Neural cell (in vitro differentiated cells): ENCODE measurements around the gene SP5. TPM values are rescaled to one million over a fixed set of nuclear protein-coding genes. Genes with fewer than 3 reads are reported as not detected.

Source experiments
- H2AFZ ChIP-seq: fragments of 200-600, 300-800 bp; sonication (generic), shearing (Covaris generic); 2 replicates; pipeline ENCODE4 v1.6.0; 2014; ENCODE audit warnings: low read depth, mild to moderate bottlenecking, antibody characterized with exemption, low read length, moderate library complexity
- H3F3A ChIP-seq: fragments of 200-600 bp; shearing (Covaris generic); 2 replicates; pipeline ENCODE4 v1.6.1; 2016; ENCODE audit warnings: mild to moderate bottlenecking, moderate library complexity, mixed read lengths, antibody characterized with exemption, low read length; ENCODE audit not compliant: insufficient read depth, poor library complexity, severe bottlenecking
- H3K27ac ChIP-seq: fragments of 200-600, 300-800 bp; sonication (generic), shearing (Covaris generic); 2 replicates; pipeline ENCODE4 v1.5.1; 2014; ENCODE audit warnings: mild to moderate bottlenecking, low read length, moderate library complexity
- H3K27me3 ChIP-seq: fragments of 300-800, 200-600 bp; sonication (generic), shearing (Covaris generic); 2 replicates; pipeline ENCODE4 v1.6.0; 2014; ENCODE audit warnings: mild to moderate bottlenecking, low read depth, low read length, moderate library complexity; ENCODE audit not compliant: insufficient read depth
- H3K36me3 ChIP-seq: fragments of 300-800, 200-600 bp; sonication (generic), shearing (Covaris generic); 2 replicates; pipeline ENCODE4 v1.5.1; 2014; ENCODE audit warnings: mild to moderate bottlenecking, antibody characterized with exemption, low read length, moderate library complexity; ENCODE audit not compliant: insufficient read depth
- H3K4me2 ChIP-seq: fragments of 300-800, 200-600 bp; sonication (generic), shearing (Covaris generic); 2 replicates; pipeline ENCODE4 v1.6.0; 2014; ENCODE audit warnings: mild to moderate bottlenecking, low read length
- H3K4me3 ChIP-seq: fragments of 300-800, 200-600 bp; sonication (generic), shearing (Covaris generic); 2 replicates; pipeline ENCODE4 v1.5.1; 2014; ENCODE audit warnings: mild to moderate bottlenecking, low read length, moderate library complexity
- H3K79me2 ChIP-seq: fragments of 200-600 bp; shearing (Covaris generic); replicated peaks from 2 replicates; pipeline ENCODE4 v1.6.0; 2014; ENCODE audit warnings: mild to moderate bottlenecking, low read length, moderate library complexity; ENCODE audit not compliant: insufficient read depth
- H3K9ac ChIP-seq: fragments of 300-800, 200-600 bp; sonication (generic), shearing (Covaris generic); 2 replicates; pipeline ENCODE4 v1.6.1; 2016; ENCODE audit warnings: mild to moderate bottlenecking, low read length, mixed read lengths
- H3K9me2 ChIP-seq: fragments of 200-600 bp; shearing (Covaris generic); 2 replicates; pipeline ENCODE4 v1.6.1; 2016; ENCODE audit warnings: mild to moderate bottlenecking, low read length, mixed read lengths; ENCODE audit not compliant: insufficient read depth
- H3K9me3 ChIP-seq: fragments of 200-600, 300-800 bp; sonication (generic), shearing (Covaris generic); 2 replicates; pipeline ENCODE4 v1.6.1; 2016; ENCODE audit warnings: mild to moderate bottlenecking, mixed run types, low read length, moderate library complexity, mixed read lengths
- H4K20me1 ChIP-seq: fragments of 200-600 bp; shearing (Covaris generic); 2 replicates; pipeline ENCODE4 v1.6.1; 2016; ENCODE audit warnings: mild to moderate bottlenecking, mixed run types; ENCODE audit not compliant: insufficient read depth
- CTCF ChIP-seq: fragments of 450-650 bp; IDR thresholded peaks from 2 replicates; pipeline ENCODE4 v1.5.1; 2014; ENCODE audit warnings: antibody characterized with exemption, mild to moderate bottlenecking, moderate library complexity; ENCODE audit not compliant: poor library complexity, severe bottlenecking
- EP300 ChIP-seq: fragments of 450-650 bp; conservative IDR thresholded peaks from 2 replicates; pipeline ENCODE4 v1.6.1; 2014; ENCODE audit warnings: antibody characterized with exemption, mild to moderate bottlenecking, moderate library complexity; ENCODE audit not compliant: poor library complexity, severe bottlenecking
- EZH2 ChIP-seq: fragments of 200-600, 300-800 bp; shearing (Covaris generic), sonication (generic); IDR thresholded peaks from 2 replicates; pipeline ENCODE4 v1.6.1; 2014; ENCODE audit warnings: antibody characterized with exemption, low read length, borderline replicate concordance, mild to moderate bottlenecking; ENCODE audit not compliant: insufficient read depth, poor library complexity, severe bottlenecking
- MXI1 ChIP-seq: fragments of 450-650 bp; conservative IDR thresholded peaks from 2 replicates; pipeline ENCODE4 v1.6.1; 2014; ENCODE audit warnings: antibody characterized with exemption, mild to moderate bottlenecking; ENCODE audit not compliant: poor library complexity, severe bottlenecking
- POLR2AphosphoS5 ChIP-seq: IDR thresholded peaks from 2 replicates; pipeline ENCODE4 v1.6.1; 2012
- RAD21 ChIP-seq: fragments of 450-650 bp; conservative IDR thresholded peaks from 2 replicates; pipeline ENCODE4 v1.6.1; 2014; ENCODE audit warnings: antibody characterized with exemption, mild to moderate bottlenecking, moderate library complexity
- REST ChIP-seq: IDR thresholded peaks from 2 replicates; pipeline ENCODE4 v1.6.1; 2012; ENCODE audit warnings: borderline replicate concordance
- SMC3 ChIP-seq: fragments of 450-650 bp; conservative IDR thresholded peaks from 2 replicates; pipeline ENCODE4 v1.6.1; 2014; ENCODE audit warnings: antibody characterized with exemption, mild to moderate bottlenecking, moderate library complexity; ENCODE audit not compliant: poor library complexity
- TAF1 ChIP-seq: IDR thresholded peaks from 2 replicates; pipeline ENCODE4 v1.6.1; 2012; ENCODE audit warnings: low read depth
- polyA plus RNA-seq: library from polyadenylated mRNA; depleted of rRNA; stranded (reverse); fragments of >200 nt; gene quantifications from 2 replicates; pipeline ENCODE4 v1.2.3, GENCODE V29; 2014

Gene SP5
- polyA plus RNA-seq, 1 donor from 2014 or later: 0.15 TPM

- Histone ChIP-seq H3K36me3 (no peaks in the 10 kb centered on the region), H2AFZ (no peak overlapping the region), H3F3A (no peaks in the 10 kb centered on the region), H3K9me2 (no peaks in the 10 kb centered on the region), H3K4me2 (no peak overlapping the region), H3K27me3 (peaks cover 41% of the 10 kb centered on the region), H3K4me3 (no peak overlapping the region), H3K27ac (no peak overlapping the region), H3K9ac (no peak overlapping the region), H3K9me3 (no peaks in the 10 kb centered on the region), H3K79me2 (no peaks in the 10 kb centered on the region), H4K20me1 (no peaks in the 10 kb centered on the region)
- TF ChIP-seq EZH2 (no peak), EP300 (no peak), SMC3 (no peak), REST (no peak), CTCF (no peak), RAD21 (no peak), TAF1 (no peak), POLR2AphosphoS5 (no peak), MXI1 (no peak)
These were observed 6.5 kb downstream of the SP5 start for GRCh38 chr2:170721678-170722077.

- Histone ChIP-seq H3K79me2 (no peaks in the 10 kb centered on the region), H4K20me1 (no peaks in the 10 kb centered on the region), H3K36me3 (no peaks in the 10 kb centered on the region), H3F3A (no peaks in the 10 kb centered on the region), H3K9me3 (no peaks in the 10 kb centered on the region), H3K4me3 (no peak overlapping the region), H3K27ac (no peak overlapping the region), H3K4me2 (no peak overlapping the region), H2AFZ (no peak overlapping the region), H3K27me3 (peaks cover 35% of the 10 kb centered on the region), H3K9me2 (no peaks in the 10 kb centered on the region), H3K9ac (no peak overlapping the region)
- no peak for TF ChIP-seq RAD21
- TF ChIP-seq POLR2AphosphoS5: no peak
- no peak for TF ChIP-seq REST
- TF ChIP-seq TAF1: no peak
- no peak for TF ChIP-seq MXI1
- TF ChIP-seq EZH2: no peak
- no peak for TF ChIP-seq EP300
These were observed 7.2 kb downstream of the SP5 start for GRCh38 chr2:170722301-170722700.
